ENCODE measurements around the gene RTN4R. TPM values are rescaled to one million over a fixed set of nuclear protein-coding genes. Genes with fewer than 3 reads are reported as not detected.

Gene RTN4R
- total and polyA plus RNA-seq, 9 of the 15 experiments (the other 6 are each of a cell fraction or from before 2014, with no cell fraction given) = 0.04 to 2.8 (median 1.4) TPM; not detected in 3

DNA sequence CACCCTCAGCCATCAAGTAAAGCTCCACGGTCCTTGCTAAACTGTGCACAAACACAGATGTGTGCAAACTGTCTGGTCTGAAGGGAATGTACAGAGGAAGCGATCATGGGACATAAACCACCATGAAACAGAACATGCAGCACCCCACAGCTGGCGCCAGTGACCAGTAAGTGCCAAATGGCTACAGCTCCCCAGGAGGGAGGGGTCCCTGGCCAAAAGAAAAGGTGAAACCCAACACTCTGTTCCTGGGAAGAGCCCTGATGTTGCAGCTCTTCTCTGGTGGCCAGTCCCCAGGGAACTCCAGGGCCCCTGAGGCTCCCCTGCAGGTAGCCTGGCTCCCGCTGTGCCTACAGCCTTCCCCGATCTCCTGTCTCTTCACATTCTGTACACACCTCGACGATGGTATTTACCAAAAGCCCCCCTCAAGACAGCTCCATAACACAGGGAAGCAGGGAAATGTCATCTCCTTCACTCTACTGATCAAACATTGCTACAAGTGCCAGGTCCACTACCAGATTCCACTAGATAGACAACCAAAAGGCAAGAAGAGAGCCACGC, 48.8 kb upstream of the RTN4R start:
- ATAC-seq (no peak), DNase-seq (ENCODE audit: extremely low read depth in 1 of 4, low spot score in 3 of 4) (peak in 2 of 4 experiments; percentile 11 to 25), FAIRE-seq (no peak)
- CTCF ChIA-PET (ENCODE audit: low intra/inter-chr PET ratio) = interaction anchor here (0.5 to 1.3 kb wide), 3 partner anchors 31 to 347 kb away, joined by 3 to 5 read pairs (median 3); no protein-coding TSS in a partner anchor
- in situ Hi-C loops (cut with MboI) = loop anchor here (25.0 kb wide), 1 partner anchor 1905 kb away; no protein-coding TSS in a partner anchor
- Histone ChIP-seq H3K4me3 (no peak overlapping the region), H4K20me1 (replicated peaks; ENCODE audit: control insufficient read depth, insufficient read depth, low read length) (peaks cover 17% of the 10 kb centered on the region), H3K27me3 (ENCODE audit: control insufficient read depth in 2 of 2, insufficient read depth in 2 of 2, low read length in 2 of 2) (no peaks in the 10 kb centered on the region), H2AFZ (ENCODE audit: low read depth, low read length) (no peak overlapping the region), H3K4me1 (replicated peaks in 1 of 2; ENCODE audit: control insufficient read depth in 2 of 2, insufficient read depth in 2 of 2, low read length in 2 of 2) (peaks cover 29 to 58% of the 10 kb centered on the region in 2 experiments), H3K79me2 (ENCODE audit: control insufficient read depth, insufficient read depth, low read length) (peaks cover 27% of the 10 kb centered on the region), H3K36me3 (ENCODE audit: control insufficient read depth, insufficient read depth, low read length) (peaks cover 3% of the 10 kb centered on the region; the same call in 1 of the 3 replicates), H3K9me1 (ENCODE audit: control insufficient read depth, insufficient read depth, low read length) (no peaks in the 10 kb centered on the region), H3K9ac (ENCODE audit: insufficient read depth in 1 of 2, low read depth in 2 of 2, low read length in 2 of 2) (peak overlapping the region in 1 of 2 experiments; percentile 75; a peak in 2 of 4 replicates), H3K27ac (ENCODE audit: extremely low read depth, low read depth, low read length) (no peak overlapping the region), H3K4me2 (ENCODE audit: insufficient read depth, low read length) (0 out of 2 replicates have a peak overlapping the region, but pooled peaks have one; percentile 8), H3K9me3 (replicated peaks; ENCODE audit: control insufficient read depth, insufficient read depth, low read depth, low read length) (no peaks in the 10 kb centered on the region)
- intact Hi-C loops (cut with micrococcal nuclease) = no loop called here
- no TSS peak for BruUV-seq (replicated peaks)
- POLR2A ChIA-PET = interaction anchor here (0.6 to 1.4 kb wide), 6 partner anchors 8 to 552 kb away, joined by 3 to 7 read pairs (median 3); no protein-coding TSS in a partner anchor
- 79% methylated on average over 8 of the region's 8 CpGs for WGBS (ENCODE audit: insufficient coverage, low coverage, missing lambda C conversion rate)
- TF ChIP-seq NR4A1 (CRISPR knock-in tag; IDR thresholded peaks at IDR 0.05) (no peak), NR4A1 (tag; IDR thresholded peaks at IDR 0.05) (no peak), CHD1 (IDR thresholded peaks at IDR 0.05; ENCODE audit: low read length) (no peak), ZNF174 (CRISPR knock-in tag; IDR thresholded peaks at IDR 0.05) (no peak), JUNB (CRISPR knock-in tag; conservative IDR thresholded peaks at IDR 0.05) (no peak), COPS2 (conservative IDR thresholded peaks at IDR 0.05) (no peak), HIVEP1 (CRISPR knock-in tag; IDR thresholded peaks at IDR 0.05) (no peak), SMC3 (conservative IDR thresholded peaks at IDR 0.05; ENCODE audit: insufficient read depth, low read depth, low read length) (0 out of 2 replicates have a peak, but pooled peaks have one; percentile 1), PTBP1 (IDR thresholded peaks at IDR 0.05; ENCODE audit: low read depth, low read length) (no peak), FOXP1 (CRISPR knock-in tag; IDR thresholded peaks at IDR 0.05) (no peak), NCOA4 (IDR thresholded peaks at IDR 0.05; ENCODE audit: partially characterized antibody) (no peak), PHF21A (IDR thresholded peaks at IDR 0.05; ENCODE audit: borderline replicate concordance, low read depth) (no peak), CEBPG (CRISPR knock-in tag; IDR thresholded peaks at IDR 0.05) (no peak), CEBPG (tag; conservative IDR thresholded peaks at IDR 0.05 in 1 of 2, IDR thresholded peaks at IDR 0.05 in 1 of 2) (no peak), ZNF184 (CRISPR knock-in tag; IDR thresholded peaks at IDR 0.05) (no peak), ZNF445 (CRISPR knock-in tag; IDR thresholded peaks at IDR 0.05; ENCODE audit: low read depth) (no peak)
- TF ChIP-seq, protein P1, sequence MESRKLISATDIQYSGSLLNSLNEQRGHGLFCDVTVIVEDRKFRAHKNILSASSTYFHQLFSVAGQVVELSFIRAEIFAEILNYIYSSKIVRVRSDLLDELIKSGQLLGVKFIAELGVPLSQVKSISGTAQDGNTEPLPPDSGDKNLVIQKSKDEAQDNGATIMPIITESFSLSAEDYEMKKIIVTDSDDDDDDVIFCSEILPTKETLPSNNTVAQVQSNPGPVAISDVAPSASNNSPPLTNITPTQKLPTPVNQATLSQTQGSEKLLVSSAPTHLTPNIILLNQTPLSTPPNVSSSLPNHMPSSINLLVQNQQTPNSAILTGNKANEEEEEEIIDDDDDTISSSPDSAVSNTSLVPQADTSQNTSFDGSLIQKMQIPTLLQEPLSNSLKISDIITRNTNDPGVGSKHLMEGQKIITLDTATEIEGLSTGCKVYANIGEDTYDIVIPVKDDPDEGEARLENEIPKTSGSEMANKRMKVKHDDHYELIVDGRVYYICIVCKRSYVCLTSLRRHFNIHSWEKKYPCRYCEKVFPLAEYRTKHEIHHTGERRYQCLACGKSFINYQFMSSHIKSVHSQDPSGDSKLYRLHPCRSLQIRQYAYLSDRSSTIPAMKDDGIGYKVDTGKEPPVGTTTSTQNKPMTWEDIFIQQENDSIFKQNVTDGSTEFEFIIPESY (CRISPR knock-in tag; IDR thresholded peaks at IDR 0.05) = no peak
- TF ChIP-seq, protein P2, sequence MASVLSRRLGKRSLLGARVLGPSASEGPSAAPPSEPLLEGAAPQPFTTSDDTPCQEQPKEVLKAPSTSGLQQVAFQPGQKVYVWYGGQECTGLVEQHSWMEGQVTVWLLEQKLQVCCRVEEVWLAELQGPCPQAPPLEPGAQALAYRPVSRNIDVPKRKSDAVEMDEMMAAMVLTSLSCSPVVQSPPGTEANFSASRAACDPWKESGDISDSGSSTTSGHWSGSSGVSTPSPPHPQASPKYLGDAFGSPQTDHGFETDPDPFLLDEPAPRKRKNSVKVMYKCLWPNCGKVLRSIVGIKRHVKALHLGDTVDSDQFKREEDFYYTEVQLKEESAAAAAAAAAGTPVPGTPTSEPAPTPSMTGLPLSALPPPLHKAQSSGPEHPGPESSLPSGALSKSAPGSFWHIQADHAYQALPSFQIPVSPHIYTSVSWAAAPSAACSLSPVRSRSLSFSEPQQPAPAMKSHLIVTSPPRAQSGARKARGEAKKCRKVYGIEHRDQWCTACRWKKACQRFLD (CRISPR knock-in tag; IDR thresholded peaks at IDR 0.05) = no peak
- TF ChIP-seq, protein P3, sequence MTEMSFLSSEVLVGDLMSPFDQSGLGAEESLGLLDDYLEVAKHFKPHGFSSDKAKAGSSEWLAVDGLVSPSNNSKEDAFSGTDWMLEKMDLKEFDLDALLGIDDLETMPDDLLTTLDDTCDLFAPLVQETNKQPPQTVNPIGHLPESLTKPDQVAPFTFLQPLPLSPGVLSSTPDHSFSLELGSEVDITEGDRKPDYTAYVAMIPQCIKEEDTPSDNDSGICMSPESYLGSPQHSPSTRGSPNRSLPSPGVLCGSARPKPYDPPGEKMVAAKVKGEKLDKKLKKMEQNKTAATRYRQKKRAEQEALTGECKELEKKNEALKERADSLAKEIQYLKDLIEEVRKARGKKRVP (CRISPR knock-in tag; IDR thresholded peaks at IDR 0.05) = no peak

All from K562 (cell line).